Progenitor cell of endocrine pancreas (in vitro differentiated cells): Measurements from ENCODE around the gene ZBTB20. TPM values are rescaled to one million over a fixed set of nuclear protein-coding genes. Genes with fewer than 3 reads are reported as not detected.

Experiments used
- DNase-seq: peaks from one replicate; pipeline ENCODE4 v3.0.0; 2021; ENCODE audit warnings: low spot score; ENCODE audit not compliant: unreplicated experiment
- H3K27ac Mint-ChIP-seq: 2 replicates; pipeline ENCODE4 v1.8.0; 2021; ENCODE audit warnings: mild to moderate bottlenecking, moderate library complexity, mixed read lengths
- H3K27me3 Mint-ChIP-seq: 2 replicates; pipeline ENCODE4 v1.8.0; 2021; ENCODE audit warnings: mixed read lengths
- H3K36me3 Mint-ChIP-seq: 2 replicates; pipeline ENCODE4 v1.8.0; 2022; ENCODE audit warnings: mixed read lengths; ENCODE audit not compliant: insufficient read depth
- H3K4me1 Mint-ChIP-seq: 2 replicates; pipeline ENCODE4 v1.8.0; 2021; ENCODE audit warnings: low read depth, mixed read lengths
- H3K4me3 Mint-ChIP-seq: 2 replicates; pipeline ENCODE4 v1.8.0; 2021; ENCODE audit warnings: low read depth, mild to moderate bottlenecking, moderate library complexity, mixed read lengths
- H3K9me3 Mint-ChIP-seq: 2 replicates; pipeline ENCODE4 v1.8.0; 2021; ENCODE audit warnings: low read depth, mixed read lengths
- total RNA-seq: library from RNA; stranded (reverse); gene quantifications from 2 replicates; pipeline ENCODE4 v1.2.1, GENCODE V29; 2021
- TF ChIP-seq, protein P1 (sequence below): fragments of 200-600 bp; sonication (generic); IDR thresholded peaks from one replicate; pipeline ENCODE4 v1.5.0; 2021; ENCODE audit warnings: antibody characterized with exemption, mild to moderate bottlenecking; ENCODE audit not compliant: unreplicated experiment

Gene ZBTB20
- total RNA-seq, 1 donor from 2014 or later = 27.3 TPM

DNA sequence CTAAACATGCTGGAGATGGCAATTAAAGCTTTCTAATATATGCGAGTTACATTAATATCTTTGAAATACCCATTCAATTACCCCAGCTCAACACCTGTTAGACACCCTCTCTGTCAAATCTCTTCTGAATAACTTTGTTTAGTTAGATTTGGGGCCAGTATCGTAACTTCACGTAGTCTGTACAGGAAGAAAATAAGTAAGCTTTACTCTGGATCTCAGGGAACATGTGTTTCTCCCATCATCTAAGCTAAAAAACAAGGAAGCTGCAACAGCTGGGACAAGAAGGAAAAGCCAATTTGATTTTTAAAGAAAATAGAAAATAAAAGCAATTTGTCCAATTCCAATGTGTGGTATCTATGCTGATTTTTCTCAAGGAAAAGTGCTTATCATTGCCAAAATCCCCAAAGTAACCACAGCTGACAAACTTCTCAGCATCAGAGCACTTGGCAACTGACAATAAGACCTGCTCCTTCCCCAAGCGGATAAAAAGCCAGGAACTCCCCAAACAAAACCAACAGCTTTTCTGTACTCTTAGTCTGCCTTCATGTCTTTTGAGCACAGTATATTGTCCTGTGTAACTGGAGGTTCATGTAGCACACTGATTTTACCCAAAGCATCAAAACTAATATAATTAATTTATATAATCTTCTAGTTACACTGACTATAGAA, 279.1 kb downstream of the ZBTB20 start:
- no peaks in the 10 kb centered on the region for H3K4me1 Mint-ChIP-seq
- no peak for DNase-seq
- no peaks in the 10 kb centered on the region for H3K36me3 Mint-ChIP-seq
- H3K27ac Mint-ChIP-seq = no peak overlapping the region
- no peak overlapping the region for H3K4me3 Mint-ChIP-seq
- TF ChIP-seq, protein P1, sequence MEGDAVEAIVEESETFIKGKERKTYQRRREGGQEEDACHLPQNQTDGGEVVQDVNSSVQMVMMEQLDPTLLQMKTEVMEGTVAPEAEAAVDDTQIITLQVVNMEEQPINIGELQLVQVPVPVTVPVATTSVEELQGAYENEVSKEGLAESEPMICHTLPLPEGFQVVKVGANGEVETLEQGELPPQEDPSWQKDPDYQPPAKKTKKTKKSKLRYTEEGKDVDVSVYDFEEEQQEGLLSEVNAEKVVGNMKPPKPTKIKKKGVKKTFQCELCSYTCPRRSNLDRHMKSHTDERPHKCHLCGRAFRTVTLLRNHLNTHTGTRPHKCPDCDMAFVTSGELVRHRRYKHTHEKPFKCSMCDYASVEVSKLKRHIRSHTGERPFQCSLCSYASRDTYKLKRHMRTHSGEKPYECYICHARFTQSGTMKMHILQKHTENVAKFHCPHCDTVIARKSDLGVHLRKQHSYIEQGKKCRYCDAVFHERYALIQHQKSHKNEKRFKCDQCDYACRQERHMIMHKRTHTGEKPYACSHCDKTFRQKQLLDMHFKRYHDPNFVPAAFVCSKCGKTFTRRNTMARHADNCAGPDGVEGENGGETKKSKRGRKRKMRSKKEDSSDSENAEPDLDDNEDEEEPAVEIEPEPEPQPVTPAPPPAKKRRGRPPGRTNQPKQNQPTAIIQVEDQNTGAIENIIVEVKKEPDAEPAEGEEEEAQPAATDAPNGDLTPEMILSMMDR = no peak
- H3K27me3 Mint-ChIP-seq = no peaks in the 10 kb centered on the region
- no peaks in the 10 kb centered on the region for H3K9me3 Mint-ChIP-seq

DNA sequence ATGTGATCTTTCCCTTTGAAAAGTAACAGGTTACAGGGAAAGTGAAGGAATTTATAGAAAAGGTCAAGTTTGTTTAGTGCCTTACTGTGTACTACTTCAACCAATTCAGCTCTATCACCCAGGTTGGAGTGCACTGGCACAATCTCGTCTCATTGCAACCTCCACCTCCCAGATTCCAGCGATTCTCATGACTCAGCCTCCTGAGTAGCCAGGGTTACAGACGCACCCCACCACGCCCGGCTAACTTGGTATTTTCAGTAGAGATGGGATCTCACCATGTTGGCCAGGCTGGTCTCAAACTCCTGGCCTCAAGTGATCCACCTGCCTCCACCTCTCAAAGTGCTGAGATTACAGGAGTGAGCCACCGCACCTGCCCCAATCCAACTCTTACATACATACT, 279.7 kb downstream of the ZBTB20 start:
- Mint-ChIP-seq H3K36me3 (no peaks in the 10 kb centered on the region), H3K4me1 (no peaks in the 10 kb centered on the region), H3K4me3 (no peak overlapping the region), H3K9me3 (no peaks in the 10 kb centered on the region), H3K27ac (no peak overlapping the region), H3K27me3 (no peaks in the 10 kb centered on the region)
- TF ChIP-seq, protein P1 = no peak
- DNase-seq = no peak

DNA sequence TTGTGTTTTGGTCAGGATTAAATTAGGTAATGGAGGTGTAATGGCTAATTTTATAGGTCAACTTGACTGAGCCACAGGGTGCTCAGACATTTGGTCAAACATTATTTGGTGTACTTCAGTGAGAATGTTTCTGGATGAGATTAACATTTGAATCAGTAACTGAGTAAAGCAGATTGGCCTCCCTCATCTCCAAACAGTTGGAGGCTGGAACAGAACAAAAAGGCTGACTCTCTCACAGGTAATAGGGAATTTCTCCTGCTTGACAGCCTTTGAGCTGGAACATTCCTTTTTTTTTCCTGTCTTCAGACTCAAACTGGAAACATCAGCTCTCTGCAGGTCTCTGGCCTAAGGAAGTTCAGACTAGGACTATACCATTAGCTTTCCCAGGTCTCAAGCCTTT, 280.7 kb downstream of the ZBTB20 start:
- Mint-ChIP-seq H3K9me3 (no peaks in the 10 kb centered on the region), H3K4me3 (no peak overlapping the region), H3K27me3 (no peaks in the 10 kb centered on the region), H3K27ac (no peak overlapping the region), H3K36me3 (no peaks in the 10 kb centered on the region), H3K4me1 (no peaks in the 10 kb centered on the region)
- no peak for DNase-seq
- TF ChIP-seq, protein P1 = no peak

DNA sequence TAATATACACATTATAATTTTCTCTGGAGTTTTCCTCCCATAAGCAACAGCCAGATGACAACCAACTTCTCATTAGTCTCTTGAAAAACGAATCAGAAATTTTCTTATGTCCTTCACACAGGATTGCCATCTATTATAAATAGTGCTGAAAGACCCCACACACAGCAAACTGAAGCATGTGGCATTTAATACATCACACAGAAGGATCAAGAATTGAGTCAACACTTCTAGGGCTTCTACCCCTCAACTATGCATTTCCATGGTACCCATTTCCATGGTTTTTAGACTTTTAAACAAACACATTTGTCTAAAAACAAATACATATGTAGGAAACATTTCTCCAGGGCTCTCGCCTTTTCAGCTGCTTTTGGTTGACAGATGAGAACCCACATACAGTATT, 282.1 kb downstream of the ZBTB20 start:
- DNase-seq = no peak
- Mint-ChIP-seq H3K36me3 (no peaks in the 10 kb centered on the region), H3K27ac (no peak overlapping the region), H3K9me3 (no peaks in the 10 kb centered on the region), H3K27me3 (no peaks in the 10 kb centered on the region), H3K4me3 (no peak overlapping the region), H3K4me1 (no peaks in the 10 kb centered on the region)
- TF ChIP-seq, protein P1 = no peak

DNA sequence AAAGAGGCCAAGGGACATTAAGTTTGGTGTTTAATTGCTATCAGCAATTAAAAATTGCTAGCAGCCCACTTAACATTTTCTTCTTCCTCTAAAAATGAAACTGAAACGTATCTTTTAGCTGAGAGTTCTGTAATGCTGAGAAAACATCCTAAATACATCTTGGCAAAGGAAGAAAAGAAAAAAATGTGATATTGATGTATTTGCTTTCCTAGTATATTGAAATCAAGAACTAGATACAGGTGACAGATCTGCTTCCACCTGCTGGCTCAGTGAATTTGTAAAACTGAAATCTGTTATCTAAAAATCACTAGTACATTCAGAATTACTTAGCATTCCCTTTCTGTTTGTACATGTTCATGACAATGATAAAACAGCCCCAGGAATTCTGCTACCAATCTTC, 283.2 kb downstream of the ZBTB20 start:
- DNase-seq = no peak
- no peak overlapping the region for H3K27ac Mint-ChIP-seq
- H3K27me3 Mint-ChIP-seq = no peaks in the 10 kb centered on the region
- H3K36me3 Mint-ChIP-seq = no peaks in the 10 kb centered on the region
- TF ChIP-seq, protein P1 = no peak
- no peak overlapping the region for H3K4me3 Mint-ChIP-seq
- H3K9me3 Mint-ChIP-seq = no peaks in the 10 kb centered on the region
- no peaks in the 10 kb centered on the region for H3K4me1 Mint-ChIP-seq
